GM21576 (cell line): Measurements from ENCODE around the gene KIAA1958.
"Not testable (repeated sequence)": the region's sequence is repeated elsewhere in the genome, so short reads cannot be mapped to it uniquely, and the experiment has no call there.

ENCODE experiments used
- ATAC-seq: cut with Tn5 transposase; IDR thresholded peaks from one replicate; pipeline ENCODE4 v1.9.1; 2021; ENCODE audit warnings: mild to moderate bottlenecking, moderate library complexity; ENCODE audit not compliant: unreplicated experiment

Gene KIAA1958

DNA sequence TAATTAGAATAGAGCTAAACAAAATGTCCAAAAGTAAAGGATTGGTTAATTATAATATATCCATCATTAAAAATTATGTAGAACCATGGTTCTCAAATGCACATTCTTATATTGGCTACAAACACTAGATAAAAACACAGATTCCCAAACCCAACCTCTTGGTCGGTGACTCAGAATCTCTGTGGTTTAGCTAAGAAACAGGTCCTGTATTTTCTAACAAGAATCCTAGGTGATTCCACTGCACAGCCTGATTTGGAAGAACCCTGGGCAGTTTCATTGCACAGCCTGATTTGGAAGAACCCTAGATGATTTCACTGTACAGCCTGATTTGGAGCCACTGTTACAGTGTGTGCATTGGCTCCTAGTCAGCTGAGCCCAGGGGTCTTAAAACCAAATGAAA, 67.9 kb downstream of the KIAA1958 start:
- no peak for ATAC-seq

DNA sequence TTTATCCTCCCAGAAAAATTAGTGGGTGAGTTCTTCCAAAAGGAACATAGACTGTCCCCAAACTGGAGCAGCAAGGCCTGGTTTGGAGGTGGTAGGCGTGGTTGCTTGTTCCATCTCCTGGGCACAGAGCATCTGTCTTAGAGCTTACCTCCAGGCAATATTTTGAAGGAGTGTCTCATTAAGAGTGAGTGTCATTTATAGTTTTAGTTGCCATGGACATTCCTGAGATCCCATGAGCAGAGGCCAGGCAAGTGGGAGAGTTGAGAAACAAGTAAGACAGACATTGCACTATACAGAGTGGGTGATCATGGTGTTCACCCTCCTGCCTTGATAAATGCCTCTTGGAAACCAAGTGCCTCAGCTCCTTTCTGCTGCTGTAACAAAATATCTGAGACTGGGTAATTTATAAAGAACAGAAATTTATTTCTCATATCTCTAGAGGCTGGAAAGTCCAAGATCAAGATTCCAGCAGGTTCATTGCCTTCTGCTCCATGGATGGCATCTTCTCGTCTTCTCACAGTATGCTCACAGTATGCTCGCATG, 68.5 kb downstream of the KIAA1958 start:
- no peak for ATAC-seq

DNA sequence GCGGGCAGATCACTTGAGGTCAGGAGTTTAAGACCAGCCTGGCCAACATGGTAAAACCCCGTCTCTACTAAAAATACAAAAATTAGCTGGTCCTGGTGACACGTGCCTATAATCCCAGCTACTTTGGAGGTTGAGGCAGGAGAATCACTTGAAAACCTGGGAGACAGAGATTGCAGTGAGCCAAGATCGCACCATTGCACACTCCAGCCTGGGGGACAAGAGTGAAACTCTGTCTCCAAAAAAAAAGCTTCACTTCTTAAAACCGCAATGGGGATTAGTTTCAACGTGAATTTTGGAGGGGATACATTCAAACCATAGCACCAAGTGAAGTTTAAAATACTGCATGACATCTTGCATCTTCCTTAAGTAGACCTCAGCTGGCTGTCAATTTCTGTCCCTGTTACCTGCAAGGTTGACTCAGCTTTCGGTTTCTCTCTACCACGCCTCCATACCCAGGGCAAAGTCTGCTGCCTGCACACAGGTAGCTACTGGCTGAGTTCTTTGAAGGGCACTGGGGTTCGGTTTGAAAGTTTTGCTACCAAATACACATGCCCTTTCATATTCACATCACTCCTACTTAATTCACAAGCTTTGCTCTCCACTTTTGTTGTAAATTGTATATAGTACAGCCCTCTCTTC, 69.3 kb downstream of the KIAA1958 start:
- no peak for ATAC-seq

- no peak for ATAC-seq
These were observed 70.1 kb downstream of the KIAA1958 start for GRCh38 chr9:112556497-112557442.

DNA sequence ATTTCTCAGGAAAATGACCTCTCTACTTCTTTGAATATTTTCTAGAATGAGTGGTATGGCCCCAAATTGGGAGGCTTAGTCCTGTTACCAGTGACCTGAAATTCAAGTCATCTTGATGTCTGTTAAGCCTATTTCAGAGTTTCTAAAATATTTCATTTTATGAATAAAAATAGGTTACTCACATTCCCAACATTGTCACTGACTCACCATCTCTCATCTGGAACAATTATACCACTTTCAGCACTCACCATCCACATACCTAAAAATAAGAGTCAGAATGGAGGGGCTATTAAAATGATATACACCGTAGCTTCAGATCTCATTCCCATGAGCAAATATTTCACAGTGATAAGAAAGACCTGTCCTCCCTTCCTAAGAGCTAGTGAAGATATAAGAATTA, 71.8 kb downstream of the KIAA1958 start:
- no peak for ATAC-seq

DNA sequence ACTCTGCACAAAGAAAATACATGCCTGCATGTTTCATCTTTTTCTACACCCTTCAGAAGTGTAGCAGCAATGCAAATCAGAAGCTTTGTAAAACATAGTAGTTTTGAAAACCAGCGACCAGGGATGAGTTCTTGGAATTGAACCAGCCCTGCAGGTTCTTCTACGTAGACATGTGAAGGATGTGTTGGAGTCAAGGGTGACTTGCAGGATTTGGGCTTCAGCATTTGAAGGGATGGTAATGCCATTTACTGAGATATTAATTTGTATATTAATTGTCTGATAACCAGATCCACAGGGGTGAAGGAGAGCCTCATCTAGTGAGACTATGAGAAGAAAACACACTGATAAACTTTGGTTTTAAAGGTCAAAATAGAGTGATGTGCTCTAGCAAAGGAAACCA, 72.4 kb downstream of the KIAA1958 start:
- ATAC-seq, result no peak

GRCh38 chr9:112559629-112560413, 73.2 kb downstream of the KIAA1958 start:
- no peak for ATAC-seq

- ATAC-seq, result no peak
These were observed 75.8 kb downstream of the KIAA1958 start for GRCh38 chr9:112562235-112562958.

DNA sequence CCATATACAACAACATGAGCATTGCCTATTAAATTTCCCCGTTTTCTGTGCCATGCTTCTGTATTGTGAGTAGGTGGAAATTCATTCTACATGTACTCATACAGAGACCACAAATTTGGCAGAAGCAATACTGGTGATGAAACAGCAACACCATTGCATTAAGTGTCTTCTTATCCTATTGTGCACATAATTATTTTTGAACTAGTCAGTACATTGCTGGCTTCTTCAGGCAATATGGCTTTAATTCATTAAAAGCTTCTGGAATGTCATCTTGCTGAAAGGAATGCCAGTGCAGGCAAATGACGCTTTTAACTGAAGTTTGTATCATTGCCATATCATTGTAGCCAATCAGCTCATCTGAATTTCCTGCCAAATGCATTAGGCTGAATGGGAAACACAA, 82.6 kb downstream of the KIAA1958 start:
- ATAC-seq, result no peak

DNA sequence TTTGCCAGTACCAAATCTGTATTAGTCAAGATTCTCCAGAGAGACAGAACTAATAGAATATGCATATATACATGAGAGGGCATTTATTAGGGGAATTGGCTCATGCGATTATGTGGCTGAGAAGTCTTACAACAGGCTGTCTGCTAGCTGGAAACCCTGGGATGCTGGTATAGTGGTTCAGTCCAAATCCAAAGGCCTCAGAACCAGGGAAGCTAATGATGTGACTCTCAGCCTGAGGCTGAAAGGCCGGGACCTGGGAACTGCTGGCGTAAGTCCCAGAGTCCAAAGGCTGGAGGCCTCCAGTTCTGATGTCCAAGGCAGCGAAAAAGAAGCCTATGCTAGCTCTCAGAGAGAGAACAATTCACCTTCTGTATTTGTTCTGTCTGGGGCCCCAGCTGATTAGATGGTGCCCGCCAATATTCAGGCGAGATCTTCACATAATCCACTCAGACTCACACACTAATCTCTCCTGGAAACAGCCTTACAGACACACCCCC, 84.1 kb downstream of the KIAA1958 start:
- ATAC-seq, result no peak

- no peak for ATAC-seq
These were observed 85.2 kb downstream of the KIAA1958 start for GRCh38 chr9:112571624-112572355.

DNA sequence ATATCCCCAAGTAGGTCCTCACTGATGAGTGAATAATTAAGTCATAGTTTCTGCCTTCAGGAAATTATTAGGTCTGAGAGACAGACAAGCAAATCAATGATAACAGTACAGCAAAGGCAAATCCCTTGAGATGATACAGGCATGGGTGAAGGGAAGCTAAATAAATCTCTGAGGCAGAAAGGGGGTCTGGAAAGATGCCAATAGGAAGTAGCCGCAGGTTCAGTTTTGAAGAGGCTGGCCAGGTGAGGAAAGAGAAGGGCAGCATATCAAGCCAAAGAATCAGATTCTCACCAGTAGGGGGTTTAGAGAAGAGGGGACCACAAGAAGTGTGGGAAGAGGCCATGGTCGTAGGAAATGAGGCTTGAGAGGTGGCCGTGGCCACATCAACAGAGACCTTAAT, 85.8 kb downstream of the KIAA1958 start:
- ATAC-seq, result no peak

GRCh38 chr9:112574008-112574407, 87.4 kb downstream of the KIAA1958 start:
- no peak for ATAC-seq

- no peak for ATAC-seq
These were observed 88.5 kb downstream of the KIAA1958 start for GRCh38 chr9:112575107-112575506.

GRCh38 chr9:112581469-112582176, 95.0 kb downstream of the KIAA1958 start:
- ATAC-seq, result no peak

GRCh38 chr9:112582371-112583262, 96.0 kb downstream of the KIAA1958 start:
- ATAC-seq, result no peak

GRCh38 chr9:112586599-112587155, 100.0 kb downstream of the KIAA1958 start:
- ATAC-seq, result no peak

DNA sequence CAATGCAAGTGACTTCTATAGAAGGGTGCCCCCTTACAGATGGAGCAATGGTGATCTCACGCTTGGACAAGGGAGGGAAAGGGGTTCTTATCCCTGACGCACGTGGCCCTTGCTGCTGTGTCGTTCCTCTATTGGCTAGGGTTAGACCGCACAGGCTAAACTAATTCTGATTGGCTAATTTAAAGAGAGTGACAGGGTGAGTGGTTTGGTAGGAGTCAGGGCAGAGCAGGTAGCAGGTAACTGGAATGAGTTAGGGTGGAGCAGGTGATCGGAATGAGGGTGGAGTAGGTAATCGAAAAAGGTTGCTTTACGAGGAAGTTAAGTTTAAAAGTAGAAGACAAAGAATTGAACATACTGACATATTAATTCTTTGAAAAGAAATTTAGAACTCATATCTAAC, 105.2 kb downstream of the KIAA1958 start:
- ATAC-seq, result not testable (repeated sequence)
